Measurements from ENCODE around the gene CSTF1. TPM values are rescaled to one million over a fixed set of nuclear protein-coding genes. Genes with fewer than 3 reads are reported as not detected.

The CSTF1 gene
- total and polyA plus RNA-seq, 2 of the 4 experiments (the other 2 are of a cell fraction) = 48.8 to 105 TPM

DNA sequence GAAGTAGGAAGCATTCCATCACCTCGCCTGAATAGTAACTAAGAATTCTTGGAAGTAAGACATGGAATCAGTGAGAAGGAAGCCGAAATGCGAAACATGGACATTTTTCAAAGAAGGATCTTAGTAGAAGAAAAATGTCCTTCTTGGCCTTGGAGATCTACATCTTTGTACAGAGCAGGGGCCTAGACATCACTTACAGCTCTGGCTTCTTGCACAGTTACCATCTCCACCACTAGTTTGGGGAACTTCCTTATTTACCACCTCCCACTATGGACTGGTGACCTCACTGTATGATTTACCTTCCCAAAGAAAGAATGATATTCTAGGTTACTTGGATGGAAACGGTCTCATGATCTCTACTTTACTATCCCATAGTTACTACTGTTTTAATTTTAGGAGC, 35.4 kb downstream of the CSTF1 start:
- ChIA-PET POLR2A (ENCODE audit: unreplicated experiment) (interaction anchor here (0.9 to 1.7 kb wide), 3 partner anchors 10 to 12 kb away, joined by 3 to 7 read pairs (median 7); no protein-coding TSS in a partner anchor), CTCF (interaction anchor here (1.1 kb wide), 1 partner anchor 10 kb away, joined by 3 read pairs; no protein-coding TSS in a partner anchor)
- Histone ChIP-seq H2AK5ac (ENCODE audit: low read depth, low read length) (peak overlapping the region; percentile 97), H2BK5ac (ENCODE audit: low read depth, low read length, poor library complexity, severe bottlenecking) (peak overlapping the region; percentile 97), H3K27ac (ENCODE audit: insufficient read depth, low read length) (peak overlapping the region; percentile 96), H4K5ac (ENCODE audit: low read depth, low read length) (peak overlapping the region; percentile 86), H2AFZ (replicated peaks; ENCODE audit: low read length, poor library complexity) (no peak overlapping the region), H3K9ac (ENCODE audit: low read depth, low read length) (0 out of 2 replicates have a peak overlapping the region, but pooled peaks have one; percentile 12), H4K91ac (ENCODE audit: insufficient read depth, low read depth, low read length) (peak overlapping the region; percentile 98), H3K4me2 (ENCODE audit: low read depth, low read length) (no peak overlapping the region), H3K9me3 (ENCODE audit: control insufficient read depth, insufficient read depth, low read length) (no peaks in the 10 kb centered on the region), H4K20me1 (ENCODE audit: insufficient read depth, low read length) (no peaks in the 10 kb centered on the region), H3K4me3 (ENCODE audit: insufficient read depth, low read depth, low read length) (no peak overlapping the region), H3K14ac (replicated peaks; ENCODE audit: low read depth, low read length) (peak overlapping the region; percentile 90), H2BK15ac (ENCODE audit: low read depth, low read length) (peak overlapping the region; percentile 99), H3K23ac (ENCODE audit: low read depth, low read length) (peak overlapping the region; percentile 88), H3K4ac (ENCODE audit: low read depth, low read length) (peak overlapping the region; percentile 96), H3K36me3 (ENCODE audit: control insufficient read depth, insufficient read depth, low read length) (peaks cover 9% of the 10 kb centered on the region), H3K4me1 (ENCODE audit: control insufficient read depth, insufficient read depth, low read length) (peaks cover 39% of the 10 kb centered on the region), H2AK9ac (replicated peaks; ENCODE audit: low read depth, low read length, poor library complexity) (peak overlapping the region; percentile 80), H3K9me1 (ENCODE audit: insufficient read depth, low read length) (peaks cover 27% of the 10 kb centered on the region), H3K27me3 (ENCODE audit: control insufficient read depth, insufficient read depth, low read length) (no peaks in the 10 kb centered on the region), H2BK20ac (ENCODE audit: low read depth, low read length) (peak overlapping the region; percentile 91), H3K18ac (ENCODE audit: low read depth, low read length) (peak overlapping the region; percentile 79), H4K8ac (ENCODE audit: low read depth in 2 of 2, low read length in 2 of 2) (peak overlapping the region; percentile 91 to 94), H3K56ac (ENCODE audit: extremely low read depth, insufficient read depth, low read length) (no peak overlapping the region), H3K79me1 (ENCODE audit: low read depth in 1 of 2, low read length in 2 of 2) (peaks cover 33 to 72% of the 10 kb centered on the region in 2 experiments), H2BK120ac (ENCODE audit: low read depth, low read length) (peak overlapping the region; percentile 97)
- WGBS, 2 experiments (ENCODE audit: extremely low coverage in 2 of 2, insufficient read length in 1 of 2) = no CpG with 5 or more reads among the region's 4 CpGs
- in situ Hi-C loops (cut with MboI; ENCODE audit: low sequenced_read_pairs) (no loop called here), intact Hi-C loops (cut with micrococcal nuclease) (no loop called here), dilution Hi-C loops (cut with HindIII; ENCODE audit: low sequenced_read_pairs, unreplicated experiment) (no loop called here)
- TF ChIP-seq SMC3 (IDR thresholded peaks at IDR 0.05; ENCODE audit: low read depth, low read length) (no peak), BHLHE40 (IDR thresholded peaks at IDR 0.05; ENCODE audit: low read depth, low read length) (no peak), POLR2A (IDR thresholded peaks at IDR 0.05; ENCODE audit: low read depth, low read length) (no peak), CTCF (conservative IDR thresholded peaks at IDR 0.05; ENCODE audit: low read depth, low read length) (no peak)
- TF ChIP-seq, protein P1, sequence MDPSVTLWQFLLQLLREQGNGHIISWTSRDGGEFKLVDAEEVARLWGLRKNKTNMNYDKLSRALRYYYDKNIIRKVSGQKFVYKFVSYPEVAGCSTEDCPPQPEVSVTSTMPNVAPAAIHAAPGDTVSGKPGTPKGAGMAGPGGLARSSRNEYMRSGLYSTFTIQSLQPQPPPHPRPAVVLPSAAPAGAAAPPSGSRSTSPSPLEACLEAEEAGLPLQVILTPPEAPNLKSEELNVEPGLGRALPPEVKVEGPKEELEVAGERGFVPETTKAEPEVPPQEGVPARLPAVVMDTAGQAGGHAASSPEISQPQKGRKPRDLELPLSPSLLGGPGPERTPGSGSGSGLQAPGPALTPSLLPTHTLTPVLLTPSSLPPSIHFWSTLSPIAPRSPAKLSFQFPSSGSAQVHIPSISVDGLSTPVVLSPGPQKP (IDR thresholded peaks at IDR 0.05; ENCODE audit: borderline replicate concordance, low read depth, low read length) = no peak
- no TSS peak for BruUV-seq (replicated peaks)
- DNase-seq = no peak
- ATAC-seq (ENCODE audit: low read depth) = no peak
